Stimulated activated CD8-positive, alpha-beta memory T cell treated with anti-CD3 and anti-CD28 coated beads, Interleukin-15, amount 100 ng/mL, for 24 hours (primary cell): ENCODE results near the gene DSCAML1.

Experiments
- DNase-seq: peaks from one replicate; pipeline ENCODE4 v3.0.0-alpha.2; 2020; ENCODE audit warnings: low read depth

Gene DSCAML1

GRCh38 chr11:117378976-117379865 is 417.8 kb downstream of the DSCAML1 start:
- no peak for DNase-seq
